IMR-90 (cell line): ENCODE results near the gene SCN4A.

Experiments used
- CHD1 ChIP-seq: IDR thresholded peaks from 2 replicates; pipeline ENCODE4 v1.6.1; 2012; ENCODE audit warnings: low read depth, low read length, improper control_type of control experiment
- MAFK ChIP-seq: IDR thresholded peaks from 2 replicates; pipeline ENCODE4 v1.6.1; 2012; ENCODE audit warnings: low read depth, low read length, improper control_type of control experiment
- MXI1 ChIP-seq: IDR thresholded peaks from 2 replicates; pipeline ENCODE4 v1.6.1; 2012; ENCODE audit warnings: low read depth, mild to moderate bottlenecking, low read length, moderate library complexity, borderline replicate concordance
- NFE2L2 ChIP-seq: fragments of 150-350 bp; IDR thresholded peaks from 2 replicates; pipeline ENCODE4 v1.6.1; 2016; ENCODE audit warnings: low read depth, mild to moderate bottlenecking, low read length
- POLR2A ChIP-seq: IDR thresholded peaks from 2 replicates; pipeline ENCODE4 v1.6.1; 2012; ENCODE audit warnings: mild to moderate bottlenecking, low read depth, low read length
- RAD21 ChIP-seq: IDR thresholded peaks from 2 replicates; pipeline ENCODE4 v1.6.1; 2012; ENCODE audit warnings: low read length, improper control_type of control experiment
- TF ChIP-seq, protein P1 (sequence below): conservative IDR thresholded peaks from 2 replicates; pipeline ENCODE4 v1.5.1; 2012; ENCODE audit warnings: mild to moderate bottlenecking, low read depth, low read length, improper control_type of control experiment
- TF ChIP-seq, protein P2 (sequence below): fragments of 150-350 bp; IDR thresholded peaks from 2 replicates; pipeline ENCODE4 v1.6.1; 2017; ENCODE audit warnings: mild to moderate bottlenecking, antibody characterized with exemption, low read length, low read depth

- TF ChIP-seq POLR2A: no peak
- TF ChIP-seq, protein P1, sequence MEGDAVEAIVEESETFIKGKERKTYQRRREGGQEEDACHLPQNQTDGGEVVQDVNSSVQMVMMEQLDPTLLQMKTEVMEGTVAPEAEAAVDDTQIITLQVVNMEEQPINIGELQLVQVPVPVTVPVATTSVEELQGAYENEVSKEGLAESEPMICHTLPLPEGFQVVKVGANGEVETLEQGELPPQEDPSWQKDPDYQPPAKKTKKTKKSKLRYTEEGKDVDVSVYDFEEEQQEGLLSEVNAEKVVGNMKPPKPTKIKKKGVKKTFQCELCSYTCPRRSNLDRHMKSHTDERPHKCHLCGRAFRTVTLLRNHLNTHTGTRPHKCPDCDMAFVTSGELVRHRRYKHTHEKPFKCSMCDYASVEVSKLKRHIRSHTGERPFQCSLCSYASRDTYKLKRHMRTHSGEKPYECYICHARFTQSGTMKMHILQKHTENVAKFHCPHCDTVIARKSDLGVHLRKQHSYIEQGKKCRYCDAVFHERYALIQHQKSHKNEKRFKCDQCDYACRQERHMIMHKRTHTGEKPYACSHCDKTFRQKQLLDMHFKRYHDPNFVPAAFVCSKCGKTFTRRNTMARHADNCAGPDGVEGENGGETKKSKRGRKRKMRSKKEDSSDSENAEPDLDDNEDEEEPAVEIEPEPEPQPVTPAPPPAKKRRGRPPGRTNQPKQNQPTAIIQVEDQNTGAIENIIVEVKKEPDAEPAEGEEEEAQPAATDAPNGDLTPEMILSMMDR: no peak
- no peak for TF ChIP-seq CHD1
- TF ChIP-seq, protein P2, sequence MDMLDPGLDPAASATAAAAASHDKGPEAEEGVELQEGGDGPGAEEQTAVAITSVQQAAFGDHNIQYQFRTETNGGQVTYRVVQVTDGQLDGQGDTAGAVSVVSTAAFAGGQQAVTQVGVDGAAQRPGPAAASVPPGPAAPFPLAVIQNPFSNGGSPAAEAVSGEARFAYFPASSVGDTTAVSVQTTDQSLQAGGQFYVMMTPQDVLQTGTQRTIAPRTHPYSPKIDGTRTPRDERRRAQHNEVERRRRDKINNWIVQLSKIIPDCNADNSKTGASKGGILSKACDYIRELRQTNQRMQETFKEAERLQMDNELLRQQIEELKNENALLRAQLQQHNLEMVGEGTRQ: no peak
- no peak for TF ChIP-seq RAD21
- peak; percentile 56; the same call in 1 of the 2 replicates for TF ChIP-seq MXI1
- no peak for TF ChIP-seq MAFK
- TF ChIP-seq NFE2L2: no peak
Measured at GRCh38 chr17:63998050-63998720, 25.5 kb upstream of the SCN4A start, which contains the start of gene PRR29.
